ENCODE results near the gene NDOR1. TPM values are rescaled to one million over a fixed set of nuclear protein-coding genes. Genes with fewer than 3 reads are reported as not detected.

The NDOR1 gene
- total RNA-seq, 1 donor from 2014 or later = 20.5 TPM

DNA sequence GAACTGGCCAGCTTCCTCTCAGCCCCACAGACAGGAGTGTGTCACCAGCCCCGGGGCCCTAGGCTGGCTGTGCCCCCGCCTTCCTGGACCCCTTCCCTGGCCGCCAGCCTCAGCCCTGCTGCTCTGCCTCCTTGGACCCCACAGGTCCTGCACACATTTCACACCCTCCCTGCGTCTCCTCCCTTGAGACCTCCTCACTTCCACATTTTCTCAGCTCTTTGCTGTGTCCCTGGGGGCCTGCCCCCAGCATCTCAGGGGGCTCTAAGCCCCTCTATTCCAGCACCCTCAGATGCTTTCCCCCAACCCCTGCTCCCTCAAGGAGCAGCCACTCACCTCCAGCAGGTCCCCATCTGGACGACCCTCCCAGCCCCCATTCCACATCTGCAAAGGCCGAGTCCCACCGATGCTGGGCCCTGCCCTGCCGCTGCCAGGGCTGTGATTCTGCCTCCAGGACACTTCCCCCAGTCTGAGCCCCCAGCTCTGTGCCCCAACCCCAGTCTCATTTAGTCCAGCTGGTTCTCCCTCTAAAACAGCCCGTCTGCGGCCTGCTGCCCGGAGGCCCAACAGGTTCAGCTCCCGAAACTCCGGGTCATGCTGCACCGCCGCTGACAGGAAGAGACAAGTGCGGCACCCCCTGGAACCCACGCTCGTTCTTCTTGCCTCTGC is 29.4 kb downstream of the NDOR1 start:
- no peaks in the 10 kb centered on the region for H3K27me3 Mint-ChIP-seq (ENCODE audit: unreplicated experiment)
- TF ChIP-seq, protein P1, sequence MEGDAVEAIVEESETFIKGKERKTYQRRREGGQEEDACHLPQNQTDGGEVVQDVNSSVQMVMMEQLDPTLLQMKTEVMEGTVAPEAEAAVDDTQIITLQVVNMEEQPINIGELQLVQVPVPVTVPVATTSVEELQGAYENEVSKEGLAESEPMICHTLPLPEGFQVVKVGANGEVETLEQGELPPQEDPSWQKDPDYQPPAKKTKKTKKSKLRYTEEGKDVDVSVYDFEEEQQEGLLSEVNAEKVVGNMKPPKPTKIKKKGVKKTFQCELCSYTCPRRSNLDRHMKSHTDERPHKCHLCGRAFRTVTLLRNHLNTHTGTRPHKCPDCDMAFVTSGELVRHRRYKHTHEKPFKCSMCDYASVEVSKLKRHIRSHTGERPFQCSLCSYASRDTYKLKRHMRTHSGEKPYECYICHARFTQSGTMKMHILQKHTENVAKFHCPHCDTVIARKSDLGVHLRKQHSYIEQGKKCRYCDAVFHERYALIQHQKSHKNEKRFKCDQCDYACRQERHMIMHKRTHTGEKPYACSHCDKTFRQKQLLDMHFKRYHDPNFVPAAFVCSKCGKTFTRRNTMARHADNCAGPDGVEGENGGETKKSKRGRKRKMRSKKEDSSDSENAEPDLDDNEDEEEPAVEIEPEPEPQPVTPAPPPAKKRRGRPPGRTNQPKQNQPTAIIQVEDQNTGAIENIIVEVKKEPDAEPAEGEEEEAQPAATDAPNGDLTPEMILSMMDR (IDR thresholded peaks at IDR 0.05) = no peak
- no peak overlapping the region for H3K27ac Mint-ChIP-seq (ENCODE audit: unreplicated experiment)
- H3K4me3 Mint-ChIP-seq (ENCODE audit: unreplicated experiment) = no peak overlapping the region
- no peak for DNase-seq (ENCODE audit: extremely low spot score, unreplicated experiment)
- H3K9me3 Mint-ChIP-seq (ENCODE audit: unreplicated experiment) = no peaks in the 10 kb centered on the region
- H3K4me1 Mint-ChIP-seq (ENCODE audit: unreplicated experiment) = peaks cover 12% of the 10 kb centered on the region
- no peaks in the 10 kb centered on the region for H3K36me3 Mint-ChIP-seq (ENCODE audit: unreplicated experiment)

DNA sequence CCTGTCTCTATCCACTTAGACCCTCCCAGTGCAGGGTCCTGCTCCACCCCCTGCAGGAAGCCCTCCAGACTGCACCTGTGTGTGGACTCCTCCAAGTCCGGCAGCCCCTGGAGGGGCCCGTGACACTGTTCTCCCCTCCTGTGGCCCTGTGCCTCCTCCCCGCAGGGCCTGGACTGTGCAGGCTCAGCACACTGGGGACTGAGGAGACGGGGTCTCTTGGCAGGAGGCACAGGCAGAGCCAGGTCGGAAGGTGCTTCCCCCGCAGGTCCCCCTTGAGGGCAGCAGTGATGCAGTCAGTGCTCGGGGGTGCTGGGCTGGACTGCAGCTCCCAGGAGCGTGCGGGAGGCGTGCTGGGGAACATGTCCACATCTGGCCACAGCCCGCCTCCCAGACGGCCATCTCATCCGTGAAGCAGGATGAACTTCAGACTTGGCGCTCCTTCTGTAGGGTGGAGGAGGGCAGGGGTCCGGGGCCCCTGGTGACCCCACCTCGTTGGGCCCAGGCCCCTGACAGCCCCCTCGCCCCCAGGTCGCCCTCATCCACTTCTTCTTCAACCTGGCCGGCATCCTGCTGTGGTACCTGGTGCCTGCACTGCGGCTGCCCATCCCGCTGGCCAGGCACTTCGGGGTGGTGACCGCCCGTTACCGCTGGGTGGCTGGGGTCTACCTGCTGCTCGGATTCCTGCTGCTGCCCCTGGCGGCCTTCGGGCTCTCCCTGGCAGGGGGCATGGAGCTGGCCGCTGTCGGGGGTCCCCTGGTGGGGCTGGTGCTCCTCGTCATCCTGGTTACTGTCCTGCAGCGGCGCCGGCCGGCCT is 30.1 kb downstream of the NDOR1 start:
- DNase-seq (ENCODE audit: extremely low spot score, unreplicated experiment) = no peak
- Mint-ChIP-seq H3K9me3 (ENCODE audit: unreplicated experiment) (no peaks in the 10 kb centered on the region), H3K27me3 (ENCODE audit: unreplicated experiment) (no peaks in the 10 kb centered on the region), H3K4me3 (ENCODE audit: unreplicated experiment) (no peak overlapping the region), H3K4me1 (ENCODE audit: unreplicated experiment) (peaks cover 14% of the 10 kb centered on the region), H3K36me3 (ENCODE audit: unreplicated experiment) (no peaks in the 10 kb centered on the region), H3K27ac (ENCODE audit: unreplicated experiment) (no peak overlapping the region)
- TF ChIP-seq, protein P1 (IDR thresholded peaks at IDR 0.05) = no peak

DNA sequence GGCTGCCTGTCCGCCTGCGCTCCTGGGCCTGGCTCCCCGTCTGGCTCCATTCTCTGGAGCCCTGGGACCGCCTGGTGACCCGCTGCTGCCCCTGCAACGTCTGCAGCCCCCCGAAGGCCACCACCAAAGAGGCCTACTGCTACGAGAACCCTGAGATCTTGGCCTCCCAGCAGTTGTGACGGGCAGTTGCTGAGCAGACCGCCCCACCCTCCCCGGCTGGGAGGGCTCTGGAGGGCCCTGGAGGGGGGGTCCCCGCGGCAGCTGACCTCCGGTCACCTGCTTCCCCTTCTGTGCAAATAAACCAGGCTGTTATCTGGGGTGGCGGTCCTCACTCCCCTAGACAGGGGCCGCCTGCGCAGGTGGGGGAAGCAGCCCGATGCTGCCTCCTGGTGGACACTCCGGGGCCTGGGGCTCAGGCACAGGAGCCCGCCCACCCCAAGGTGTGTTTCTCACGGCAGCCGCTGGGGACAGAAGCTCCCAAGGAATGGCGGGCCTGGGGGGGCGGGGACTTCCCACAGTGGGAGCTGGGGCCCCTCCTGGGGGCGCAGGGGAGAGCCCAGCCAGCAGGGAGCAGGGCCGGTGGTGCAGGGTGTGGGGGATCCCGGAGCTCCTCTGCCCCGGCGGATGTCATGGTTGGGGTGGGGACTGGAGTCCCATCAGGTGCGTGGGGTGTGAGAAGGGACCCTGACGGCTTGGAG is 30.9 kb downstream of the NDOR1 start:
- H3K4me3 Mint-ChIP-seq (ENCODE audit: unreplicated experiment) = no peak overlapping the region
- no peak overlapping the region for H3K27ac Mint-ChIP-seq (ENCODE audit: unreplicated experiment)
- TF ChIP-seq, protein P1 (IDR thresholded peaks at IDR 0.05) = peak; percentile 96
- H3K27me3 Mint-ChIP-seq (ENCODE audit: unreplicated experiment) = no peaks in the 10 kb centered on the region
- no peaks in the 10 kb centered on the region for H3K36me3 Mint-ChIP-seq (ENCODE audit: unreplicated experiment)
- DNase-seq (ENCODE audit: extremely low spot score, unreplicated experiment) = peak; percentile 94
- no peaks in the 10 kb centered on the region for H3K9me3 Mint-ChIP-seq (ENCODE audit: unreplicated experiment)
- H3K4me1 Mint-ChIP-seq (ENCODE audit: unreplicated experiment) = peaks cover 14% of the 10 kb centered on the region

DNA sequence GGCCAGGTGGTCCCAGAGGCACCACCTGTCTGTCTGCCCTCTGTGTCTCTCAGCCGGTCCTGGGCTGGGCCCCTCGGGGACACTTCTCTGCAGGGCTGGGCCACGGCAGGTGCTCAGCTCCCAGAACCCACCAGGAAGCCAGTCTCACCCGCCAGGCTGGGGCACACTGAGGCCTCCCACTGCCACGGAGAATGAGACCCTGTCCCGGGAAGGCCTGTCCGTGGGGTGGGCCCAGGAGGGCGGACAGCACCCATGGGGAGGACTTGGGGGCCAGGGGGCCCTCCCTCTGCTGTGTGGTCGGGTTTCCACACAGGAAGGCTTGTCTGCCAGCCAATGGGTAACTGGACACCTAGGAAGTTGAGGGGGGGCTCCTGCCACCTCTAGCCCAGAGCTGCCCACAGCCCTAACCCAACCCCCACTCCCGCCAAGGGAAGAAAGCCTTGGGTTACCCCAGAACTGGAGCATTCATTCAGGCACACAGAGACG is 31.5 kb downstream of the NDOR1 start:
- no peak for DNase-seq (ENCODE audit: extremely low spot score, unreplicated experiment)
- Mint-ChIP-seq H3K4me3 (ENCODE audit: unreplicated experiment) (no peak overlapping the region), H3K36me3 (ENCODE audit: unreplicated experiment) (no peaks in the 10 kb centered on the region), H3K27ac (ENCODE audit: unreplicated experiment) (no peak overlapping the region), H3K4me1 (ENCODE audit: unreplicated experiment) (peaks cover 14% of the 10 kb centered on the region), H3K9me3 (ENCODE audit: unreplicated experiment) (no peaks in the 10 kb centered on the region), H3K27me3 (ENCODE audit: unreplicated experiment) (no peaks in the 10 kb centered on the region)
- TF ChIP-seq, protein P1 (IDR thresholded peaks at IDR 0.05) = no peak
